NCI-H510A treated with DMSO at 0.1 percent for 48 hours (cell line): ENCODE measurements around the gene MRAS.
"Not testable (repeated sequence)": the region's sequence is repeated elsewhere in the genome, so short reads cannot be mapped to it uniquely, and the experiment has no call there.

Source experiments
- DNase-seq: peaks from one replicate; lab custom pipeline; 2025; lab: John Stamatoyannopoulos, UW

MRAS gene

DNA sequence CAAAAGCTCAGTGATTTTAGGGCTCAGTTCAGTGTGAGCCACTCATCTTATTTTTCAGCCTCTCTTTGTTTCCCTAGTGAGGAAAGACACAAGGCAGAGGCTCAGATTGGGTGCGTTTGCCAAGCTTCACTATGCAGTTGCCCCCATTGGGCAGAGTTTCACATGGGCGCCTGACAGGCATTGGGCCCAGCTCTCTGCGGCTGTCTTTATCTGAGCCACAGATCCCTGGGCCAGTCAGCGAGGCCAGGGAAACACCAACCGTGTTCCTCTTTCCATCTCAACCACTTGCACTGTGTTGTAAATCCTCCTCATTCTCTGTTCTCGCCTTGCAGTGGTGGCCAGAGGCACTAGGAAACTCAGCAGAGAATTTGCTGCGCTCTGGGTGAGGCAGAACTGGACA is 96.9 kb downstream of the MRAS start:
- no peak for DNase-seq

GRCh38 chr3:138445654-138446053 is 97.3 kb downstream of the MRAS start:
- DNase-seq = no peak

DNA sequence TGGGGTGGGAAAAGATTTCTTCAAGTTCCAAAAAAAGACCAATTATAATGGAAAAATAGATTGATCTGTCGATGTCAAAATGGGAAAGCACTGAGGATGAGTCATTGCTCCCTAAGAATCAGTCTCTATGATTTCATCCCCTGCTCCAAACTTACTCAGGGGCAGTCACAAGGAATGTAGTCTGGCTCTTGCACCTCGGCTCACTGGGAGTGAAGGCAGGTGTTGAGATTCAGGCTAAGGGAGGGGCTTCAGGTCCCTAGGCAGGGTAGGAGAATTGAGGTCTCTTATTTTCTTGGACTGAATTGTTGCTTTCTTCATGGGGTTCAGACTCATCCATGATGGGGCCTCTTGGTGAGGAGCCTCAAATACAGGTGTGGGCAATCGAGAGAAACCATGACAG is 100.3 kb downstream of the MRAS start:
- DNase-seq = no peak

GRCh38 chr3:138449490-138449889 is 101.1 kb downstream of the MRAS start:
- DNase-seq = no peak

GRCh38 chr3:138450181-138450580 is 101.8 kb downstream of the MRAS start:
- DNase-seq = no peak

- DNase-seq = no peak
These were observed 102.5 kb downstream of the MRAS start for GRCh38 chr3:138450704-138451424.

DNA sequence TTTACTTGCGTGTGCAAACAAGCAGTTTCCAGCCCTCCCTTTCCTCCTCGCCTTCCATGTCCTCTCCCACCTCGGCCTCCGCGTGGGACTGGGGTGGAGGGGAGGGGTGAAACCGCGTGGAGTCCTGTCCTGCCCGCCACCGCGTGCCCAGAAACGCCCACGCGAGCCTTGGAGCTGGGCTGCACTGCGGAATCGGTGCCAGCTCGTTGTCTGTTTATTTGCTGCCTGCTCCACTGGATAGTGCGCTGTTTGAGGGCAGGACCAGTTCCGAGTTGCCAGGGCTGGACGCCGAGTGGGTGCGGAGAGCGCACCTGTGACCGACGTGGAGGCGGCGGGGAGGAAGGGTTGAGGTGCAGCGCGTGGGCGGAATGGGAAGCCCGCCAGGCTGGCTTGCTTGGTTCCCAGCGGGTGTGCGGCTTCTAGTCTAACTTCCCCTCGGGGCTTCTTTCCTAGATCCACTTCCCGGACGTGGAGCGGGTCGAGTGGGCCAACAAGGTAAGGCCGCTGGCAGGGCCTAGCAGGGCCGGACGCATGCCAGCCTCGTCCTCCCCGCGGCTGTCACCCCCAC is 103.3 kb downstream of the MRAS start:
- DNase-seq = no peak

GRCh38 chr3:138452436-138452835 is 104.1 kb downstream of the MRAS start:
- DNase-seq = no peak

GRCh38 chr3:138453940-138454339 is 105.6 kb downstream of the MRAS start:
- DNase-seq = not testable (repeated sequence)
